ACC112 (cell line): ENCODE results near the gene DDAH2.

Experiments
- H2AFZ ChIP-seq: fragments of 200-600 bp; sonication (generic); one replicate; pipeline ENCODE4 v1.6.0; 2017; ENCODE audit warnings: antibody characterized with exemption, low read length; ENCODE audit not compliant: unreplicated experiment
- H3K27ac ChIP-seq: fragments of 200-600 bp; sonication (generic); 2 replicates; pipeline ENCODE4 v1.5.1; 2014; ENCODE audit warnings: low read depth, mild to moderate bottlenecking, antibody characterized with exemption, low read length, moderate library complexity
- H3K27me3 ChIP-seq: fragments of 200-600 bp; sonication (generic); 2 replicates; pipeline ENCODE4 v1.6.1; 2014; ENCODE audit warnings: mild to moderate bottlenecking, antibody characterized with exemption, low read length, moderate library complexity, mixed read lengths; ENCODE audit not compliant: insufficient read depth
- H3K36me3 ChIP-seq: fragments of 200-600 bp; sonication (generic); 2 replicates; pipeline ENCODE4 v1.6.1; 2016; ENCODE audit warnings: mild to moderate bottlenecking, antibody characterized with exemption, low read length, moderate library complexity, mixed read lengths; ENCODE audit not compliant: insufficient read depth
- H3K4me1 ChIP-seq: fragments of 200-600 bp; sonication (generic); one replicate; pipeline ENCODE4 v1.6.1; 2016; ENCODE audit warnings: low read length, mixed read lengths; ENCODE audit not compliant: insufficient read depth, unreplicated experiment, control insufficient read depth
- H3K4me3 ChIP-seq: fragments of 200-600 bp; sonication (generic); 2 replicates; pipeline ENCODE4 v1.5.1; 2014; ENCODE audit warnings: mild to moderate bottlenecking, low read depth, low read length
- H3K79me2 ChIP-seq: fragments of 200-600 bp; sonication (generic); one replicate; pipeline ENCODE4 v1.6.0; 2016; ENCODE audit warnings: low read length; ENCODE audit not compliant: control insufficient read depth, unreplicated experiment, insufficient read depth

DDAH2 gene

GRCh38 chr6:31700740-31701401 is 28.2 kb downstream of the DDAH2 start:
- Histone ChIP-seq H3K36me3 (0 out of 2 replicates have a peak, but pooled peaks cover 2% of the 10 kb centered on the region), H3K4me3 (no peak overlapping the region; the same call in 1 of the 2 replicates), H3K27me3 (no peaks in the 10 kb centered on the region), H2AFZ (no peak overlapping the region), H3K27ac (no peak overlapping the region), H3K4me1 (peaks cover 17% of the 10 kb centered on the region), H3K79me2 (peaks cover 23% of the 10 kb centered on the region)

GRCh38 chr6:31697555-31697954 is 31.5 kb downstream of the DDAH2 start:
- Histone ChIP-seq H2AFZ (no peak overlapping the region), H3K4me1 (peaks cover 17% of the 10 kb centered on the region), H3K79me2 (peaks cover 19% of the 10 kb centered on the region), H3K36me3 (peaks cover 6% of the 10 kb centered on the region; the same call in 1 of the 2 replicates), H3K4me3 (no peak overlapping the region), H3K27ac (peak overlapping the region; percentile 2; the same call in 1 of the 2 replicates), H3K27me3 (no peaks in the 10 kb centered on the region)

GRCh38 chr6:31693535-31693934 is 35.6 kb downstream of the DDAH2 start:
- no peaks in the 10 kb centered on the region for H3K79me2 ChIP-seq
- no peaks in the 10 kb centered on the region for H3K27me3 ChIP-seq
- H3K27ac ChIP-seq = no peak overlapping the region
- H3K36me3 ChIP-seq = peaks cover 4% of the 10 kb centered on the region; the same call in 1 of the 2 replicates
- no peak overlapping the region for H2AFZ ChIP-seq
- H3K4me1 ChIP-seq = peaks cover 7% of the 10 kb centered on the region
- H3K4me3 ChIP-seq = no peak overlapping the region

GRCh38 chr6:31692886-31693285 is 36.2 kb downstream of the DDAH2 start:
- Histone ChIP-seq H2AFZ (no peak overlapping the region), H3K36me3 (peaks cover 4% of the 10 kb centered on the region; the same call in 1 of the 2 replicates), H3K4me3 (no peak overlapping the region), H3K4me1 (peaks cover 4% of the 10 kb centered on the region), H3K27ac (no peak overlapping the region), H3K79me2 (no peaks in the 10 kb centered on the region), H3K27me3 (no peaks in the 10 kb centered on the region)

- H3K27me3 ChIP-seq = no peaks in the 10 kb centered on the region
- H2AFZ ChIP-seq = no peak overlapping the region
- H3K27ac ChIP-seq = no peak overlapping the region
- no peaks in the 10 kb centered on the region for H3K79me2 ChIP-seq
- H3K4me3 ChIP-seq = no peak overlapping the region
- H3K4me1 ChIP-seq = no peaks in the 10 kb centered on the region
- H3K36me3 ChIP-seq = peaks cover 4% of the 10 kb centered on the region; the same call in 1 of the 2 replicates
Measured at GRCh38 chr6:31692353-31692752, 36.7 kb downstream of the DDAH2 start.

- H2AFZ ChIP-seq = no peak overlapping the region
- no peaks in the 10 kb centered on the region for H3K4me1 ChIP-seq
- H3K36me3 ChIP-seq = peaks cover 4% of the 10 kb centered on the region; the same call in 1 of the 2 replicates
- H3K27ac ChIP-seq = no peak overlapping the region
- H3K79me2 ChIP-seq = no peaks in the 10 kb centered on the region
- no peak overlapping the region for H3K4me3 ChIP-seq
- no peaks in the 10 kb centered on the region for H3K27me3 ChIP-seq
Measured at GRCh38 chr6:31691564-31692108, 37.5 kb downstream of the DDAH2 start.

- peaks cover 4% of the 10 kb centered on the region; the same call in 1 of the 2 replicates for H3K36me3 ChIP-seq
- no peak overlapping the region for H3K27ac ChIP-seq
- no peaks in the 10 kb centered on the region for H3K4me1 ChIP-seq
- no peak overlapping the region for H3K4me3 ChIP-seq
- no peaks in the 10 kb centered on the region for H3K27me3 ChIP-seq
- H2AFZ ChIP-seq = no peak overlapping the region
- no peaks in the 10 kb centered on the region for H3K79me2 ChIP-seq
Measured at GRCh38 chr6:31691078-31691463, 38.0 kb downstream of the DDAH2 start.

GRCh38 chr6:31690231-31691077 is 38.6 kb downstream of the DDAH2 start:
- peaks cover 4% of the 10 kb centered on the region; the same call in 1 of the 2 replicates for H3K36me3 ChIP-seq
- no peak overlapping the region for H3K4me3 ChIP-seq
- H3K27ac ChIP-seq = no peak overlapping the region
- no peak overlapping the region for H2AFZ ChIP-seq
- H3K79me2 ChIP-seq = no peaks in the 10 kb centered on the region
- no peaks in the 10 kb centered on the region for H3K4me1 ChIP-seq
- no peaks in the 10 kb centered on the region for H3K27me3 ChIP-seq

- Histone ChIP-seq H3K79me2 (no peaks in the 10 kb centered on the region), H3K27ac (no peak overlapping the region), H3K36me3 (peaks cover 4% of the 10 kb centered on the region; the same call in 1 of the 2 replicates)
Measured at GRCh38 chr6:31689249-31690110, 39.6 kb downstream of the DDAH2 start.

More at GRCh38 chr6:31689249-31690110, 39.6 kb downstream of the DDAH2 start:
- no peaks in the 10 kb centered on the region for H3K27me3 ChIP-seq
- no peak overlapping the region for H3K4me3 ChIP-seq
- no peak overlapping the region for H2AFZ ChIP-seq
- no peaks in the 10 kb centered on the region for H3K4me1 ChIP-seq
